Activated naive CD4-positive, alpha-beta T cell (primary cell): ENCODE data around the gene BRMS1L.
"Not testable (repeated sequence)": the region's sequence is repeated elsewhere in the genome, so short reads cannot be mapped to it uniquely, and the experiment has no call there.

Experiments used
- DNase-seq, 4 experiments: peaks; one replicate each; lab custom pipeline; 2025; lab: John Stamatoyannopoulos, UW

The BRMS1L gene

GRCh38 chr14:35821564-35822411 is 4.3 kb upstream of the BRMS1L start:
- DNase-seq = no peak

- DNase-seq = no peak
These were observed 3.6 kb upstream of the BRMS1L start for GRCh38 chr14:35822501-35822900.

GRCh38 chr14:35824446-35825165 is 1.5 kb upstream of the BRMS1L start:
- not testable (repeated sequence) for DNase-seq

- DNase-seq = no peak
These were observed 245 bp upstream of the BRMS1L start for GRCh38 chr14:35825968-35826217.

- no peak for DNase-seq
These were observed 846 bp downstream of the BRMS1L start for GRCh38 chr14:35826952-35827416.

GRCh38 chr14:35827678-35828472 is 1.7 kb downstream of the BRMS1L start:
- DNase-seq = no peak

GRCh38 chr14:35829449-35829848 is 3.3 kb downstream of the BRMS1L start:
- no peak for DNase-seq

- no peak for DNase-seq
These were observed 9.3 kb downstream of the BRMS1L start for GRCh38 chr14:35835208-35835982.

- DNase-seq = not testable (repeated sequence)
These were observed 15.6 kb downstream of the BRMS1L start for GRCh38 chr14:35841704-35842103.

GRCh38 chr14:35842245-35842644 is 16.1 kb downstream of the BRMS1L start:
- DNase-seq = not testable (repeated sequence)

GRCh38 chr14:35844494-35844893 is 18.4 kb downstream of the BRMS1L start:
- DNase-seq = no peak

GRCh38 chr14:35847636-35848035 is 21.5 kb downstream of the BRMS1L start:
- DNase-seq = no peak

- DNase-seq = no peak
These were observed 23.0 kb downstream of the BRMS1L start for GRCh38 chr14:35849122-35849521.

GRCh38 chr14:35851823-35852222 is 25.7 kb downstream of the BRMS1L start:
- no peak for DNase-seq

GRCh38 chr14:35853225-35853624 is 27.1 kb downstream of the BRMS1L start:
- DNase-seq = no peak

- DNase-seq = no peak
These were observed 28.6 kb downstream of the BRMS1L start for GRCh38 chr14:35854696-35855270.

GRCh38 chr14:35855876-35856481 is 29.8 kb downstream of the BRMS1L start:
- no peak for DNase-seq

- DNase-seq = no peak
These were observed 32.5 kb downstream of the BRMS1L start for GRCh38 chr14:35858521-35859209.

GRCh38 chr14:35861204-35861868 is 35.2 kb downstream of the BRMS1L start:
- no peak for DNase-seq
